ENCODE results near the gene OSTN.
"Not testable (repeated sequence)": the region's sequence is repeated elsewhere in the genome, so short reads cannot be mapped to it uniquely, and the experiment has no call there.

The OSTN gene

GRCh38 chr3:191260431-191261303 lies 61.6 kb downstream of the OSTN start:
- no peaks in the 10 kb centered on the region for H3K9me3 ChIP-seq (ENCODE audit: control insufficient read depth, low read length)
- H3K36me3 ChIP-seq (ENCODE audit: control insufficient read depth, insufficient read depth, low read length), result no peaks in the 10 kb centered on the region
- H3K4me1 ChIP-seq (ENCODE audit: control insufficient read depth, insufficient read depth, low read length, poor library complexity, severe bottlenecking), result no peaks in the 10 kb centered on the region
- DNase-seq, result no peak
- no peaks in the 10 kb centered on the region for H3K27me3 ChIP-seq (replicated peaks; ENCODE audit: control insufficient read depth, insufficient read depth, low read length, poor library complexity, severe bottlenecking)
- H3K4me3 ChIP-seq (ENCODE audit: insufficient read depth, low read depth, low read length, poor library complexity, severe bottlenecking), result no peak overlapping the region
- no peak overlapping the region for H3K27ac ChIP-seq (ENCODE audit: insufficient read depth, low read length, poor library complexity, severe bottlenecking)

- no peak for DNase-seq
- no peaks in the 10 kb centered on the region for H3K27me3 ChIP-seq (replicated peaks; ENCODE audit: control insufficient read depth, insufficient read depth, low read length, poor library complexity, severe bottlenecking)
- no peaks in the 10 kb centered on the region for H3K4me1 ChIP-seq (ENCODE audit: control insufficient read depth, insufficient read depth, low read length, poor library complexity, severe bottlenecking)
- H3K9me3 ChIP-seq (ENCODE audit: control insufficient read depth, low read length), result no peaks in the 10 kb centered on the region
- H3K4me3 ChIP-seq (ENCODE audit: insufficient read depth, low read depth, low read length, poor library complexity, severe bottlenecking), result no peak overlapping the region
- H3K27ac ChIP-seq (ENCODE audit: insufficient read depth, low read length, poor library complexity, severe bottlenecking), result no peak overlapping the region
- H3K36me3 ChIP-seq (ENCODE audit: control insufficient read depth, insufficient read depth, low read length), result no peaks in the 10 kb centered on the region
Measured at GRCh38 chr3:191261304-191261638, 62.2 kb downstream of the OSTN start.

- no peaks in the 10 kb centered on the region for H3K27me3 ChIP-seq (replicated peaks; ENCODE audit: control insufficient read depth, insufficient read depth, low read length, poor library complexity, severe bottlenecking)
- no peak overlapping the region for H3K4me3 ChIP-seq (ENCODE audit: insufficient read depth, low read depth, low read length, poor library complexity, severe bottlenecking)
- H3K9me3 ChIP-seq (ENCODE audit: control insufficient read depth, low read length), result no peaks in the 10 kb centered on the region
- H3K27ac ChIP-seq (ENCODE audit: insufficient read depth, low read length, poor library complexity, severe bottlenecking), result no peak overlapping the region
- no peaks in the 10 kb centered on the region for H3K36me3 ChIP-seq (ENCODE audit: control insufficient read depth, insufficient read depth, low read length)
- H3K4me1 ChIP-seq (ENCODE audit: control insufficient read depth, insufficient read depth, low read length, poor library complexity, severe bottlenecking), result no peaks in the 10 kb centered on the region
- DNase-seq, result no peak
Measured at GRCh38 chr3:191262650-191263049, 63.6 kb downstream of the OSTN start.

- no peak for DNase-seq
- Histone ChIP-seq H3K27me3 (replicated peaks; ENCODE audit: control insufficient read depth, insufficient read depth, low read length, poor library complexity, severe bottlenecking) (no peaks in the 10 kb centered on the region), H3K4me1 (ENCODE audit: control insufficient read depth, insufficient read depth, low read length, poor library complexity, severe bottlenecking) (no peaks in the 10 kb centered on the region), H3K27ac (ENCODE audit: insufficient read depth, low read length, poor library complexity, severe bottlenecking) (no peak overlapping the region), H3K36me3 (ENCODE audit: control insufficient read depth, insufficient read depth, low read length) (no peaks in the 10 kb centered on the region), H3K4me3 (ENCODE audit: insufficient read depth, low read depth, low read length, poor library complexity, severe bottlenecking) (no peak overlapping the region), H3K9me3 (ENCODE audit: control insufficient read depth, low read length) (no peaks in the 10 kb centered on the region)
Measured at GRCh38 chr3:191263365-191263764, 64.3 kb downstream of the OSTN start.

- H3K9me3 ChIP-seq (ENCODE audit: control insufficient read depth, low read length), result no peaks in the 10 kb centered on the region
- no peak overlapping the region for H3K27ac ChIP-seq (ENCODE audit: insufficient read depth, low read length, poor library complexity, severe bottlenecking)
- no peak for DNase-seq
- H3K36me3 ChIP-seq (ENCODE audit: control insufficient read depth, insufficient read depth, low read length), result no peaks in the 10 kb centered on the region
- no peak overlapping the region for H3K4me3 ChIP-seq (ENCODE audit: insufficient read depth, low read depth, low read length, poor library complexity, severe bottlenecking)
- no peaks in the 10 kb centered on the region for H3K27me3 ChIP-seq (replicated peaks; ENCODE audit: control insufficient read depth, insufficient read depth, low read length, poor library complexity, severe bottlenecking)
- H3K4me1 ChIP-seq (ENCODE audit: control insufficient read depth, insufficient read depth, low read length, poor library complexity, severe bottlenecking), result no peaks in the 10 kb centered on the region
Measured at GRCh38 chr3:191263850-191264249, 64.8 kb downstream of the OSTN start.

GRCh38 chr3:191268737-191269136 lies 69.7 kb downstream of the OSTN start:
- no peaks in the 10 kb centered on the region for H3K27me3 ChIP-seq (replicated peaks; ENCODE audit: control insufficient read depth, insufficient read depth, low read length, poor library complexity, severe bottlenecking)
- H3K27ac ChIP-seq (ENCODE audit: insufficient read depth, low read length, poor library complexity, severe bottlenecking), result no peak overlapping the region
- no peak overlapping the region for H3K4me3 ChIP-seq (ENCODE audit: insufficient read depth, low read depth, low read length, poor library complexity, severe bottlenecking)
- no peaks in the 10 kb centered on the region for H3K9me3 ChIP-seq (ENCODE audit: control insufficient read depth, low read length)
- no peaks in the 10 kb centered on the region for H3K4me1 ChIP-seq (ENCODE audit: control insufficient read depth, insufficient read depth, low read length, poor library complexity, severe bottlenecking)
- DNase-seq, result no peak
- H3K36me3 ChIP-seq (ENCODE audit: control insufficient read depth, insufficient read depth, low read length), result no peaks in the 10 kb centered on the region

GRCh38 chr3:191269289-191270085 lies 70.4 kb downstream of the OSTN start:
- H3K27ac ChIP-seq (ENCODE audit: insufficient read depth, low read length, poor library complexity, severe bottlenecking), result no peak overlapping the region
- H3K4me1 ChIP-seq (ENCODE audit: control insufficient read depth, insufficient read depth, low read length, poor library complexity, severe bottlenecking), result no peaks in the 10 kb centered on the region
- no peaks in the 10 kb centered on the region for H3K9me3 ChIP-seq (ENCODE audit: control insufficient read depth, low read length)
- DNase-seq, result no peak
- H3K36me3 ChIP-seq (ENCODE audit: control insufficient read depth, insufficient read depth, low read length), result no peaks in the 10 kb centered on the region
- no peak overlapping the region for H3K4me3 ChIP-seq (ENCODE audit: insufficient read depth, low read depth, low read length, poor library complexity, severe bottlenecking)
- no peaks in the 10 kb centered on the region for H3K27me3 ChIP-seq (replicated peaks; ENCODE audit: control insufficient read depth, insufficient read depth, low read length, poor library complexity, severe bottlenecking)

GRCh38 chr3:191275244-191275643 lies 76.2 kb downstream of the OSTN start:
- H3K27me3 ChIP-seq (replicated peaks; ENCODE audit: control insufficient read depth, insufficient read depth, low read length, poor library complexity, severe bottlenecking); H3K36me3 ChIP-seq (ENCODE audit: control insufficient read depth, insufficient read depth, low read length); H3K4me3 ChIP-seq (ENCODE audit: insufficient read depth, low read depth, low read length, poor library complexity, severe bottlenecking); H3K4me1 ChIP-seq (ENCODE audit: control insufficient read depth, insufficient read depth, low read length, poor library complexity, severe bottlenecking); H3K27ac ChIP-seq (ENCODE audit: insufficient read depth, low read length, poor library complexity, severe bottlenecking); H3K9me3 ChIP-seq (ENCODE audit: control insufficient read depth, low read length); DNase-seq: not testable (repeated sequence)

GRCh38 chr3:191275751-191276150 lies 76.7 kb downstream of the OSTN start:
- H3K27ac ChIP-seq (ENCODE audit: insufficient read depth, low read length, poor library complexity, severe bottlenecking), result no peak overlapping the region
- no peaks in the 10 kb centered on the region for H3K27me3 ChIP-seq (replicated peaks; ENCODE audit: control insufficient read depth, insufficient read depth, low read length, poor library complexity, severe bottlenecking)
- no peaks in the 10 kb centered on the region for H3K36me3 ChIP-seq (ENCODE audit: control insufficient read depth, insufficient read depth, low read length)
- H3K9me3 ChIP-seq (ENCODE audit: control insufficient read depth, low read length), result no peaks in the 10 kb centered on the region
- H3K4me1 ChIP-seq (ENCODE audit: control insufficient read depth, insufficient read depth, low read length, poor library complexity, severe bottlenecking), result no peaks in the 10 kb centered on the region
- DNase-seq, result no peak
- H3K4me3 ChIP-seq (ENCODE audit: insufficient read depth, low read depth, low read length, poor library complexity, severe bottlenecking), result no peak overlapping the region

GRCh38 chr3:191280111-191280510 lies 81.1 kb downstream of the OSTN start:
- H3K27me3 ChIP-seq (replicated peaks; ENCODE audit: control insufficient read depth, insufficient read depth, low read length, poor library complexity, severe bottlenecking), result no peaks in the 10 kb centered on the region
- H3K4me3 ChIP-seq (ENCODE audit: insufficient read depth, low read depth, low read length, poor library complexity, severe bottlenecking), result no peak overlapping the region
- DNase-seq, result no peak
- no peaks in the 10 kb centered on the region for H3K36me3 ChIP-seq (ENCODE audit: control insufficient read depth, insufficient read depth, low read length)
- no peaks in the 10 kb centered on the region for H3K9me3 ChIP-seq (ENCODE audit: control insufficient read depth, low read length)
- H3K4me1 ChIP-seq (ENCODE audit: control insufficient read depth, insufficient read depth, low read length, poor library complexity, severe bottlenecking), result no peaks in the 10 kb centered on the region
- H3K27ac ChIP-seq (ENCODE audit: insufficient read depth, low read length, poor library complexity, severe bottlenecking), result no peak overlapping the region
